Fibroblast of gingiva (primary cell): ENCODE results near the gene KRT8.
A peak's percentile ranks its signal among the peaks of the same experiment; 100 is the strongest.

Experiments used
- DNase-seq: peaks from one replicate; pipeline ENCODE4 v3.0.0-alpha.2; 2011; ENCODE audit warnings: low read depth

KRT8 gene

GRCh38 chr12:52925717-52926595 is 21.1 kb upstream of the KRT8 start:
- no peak for DNase-seq

- DNase-seq: no peak
Measured at GRCh38 chr12:52924764-52925716, 20.2 kb upstream of the KRT8 start.

DNA sequence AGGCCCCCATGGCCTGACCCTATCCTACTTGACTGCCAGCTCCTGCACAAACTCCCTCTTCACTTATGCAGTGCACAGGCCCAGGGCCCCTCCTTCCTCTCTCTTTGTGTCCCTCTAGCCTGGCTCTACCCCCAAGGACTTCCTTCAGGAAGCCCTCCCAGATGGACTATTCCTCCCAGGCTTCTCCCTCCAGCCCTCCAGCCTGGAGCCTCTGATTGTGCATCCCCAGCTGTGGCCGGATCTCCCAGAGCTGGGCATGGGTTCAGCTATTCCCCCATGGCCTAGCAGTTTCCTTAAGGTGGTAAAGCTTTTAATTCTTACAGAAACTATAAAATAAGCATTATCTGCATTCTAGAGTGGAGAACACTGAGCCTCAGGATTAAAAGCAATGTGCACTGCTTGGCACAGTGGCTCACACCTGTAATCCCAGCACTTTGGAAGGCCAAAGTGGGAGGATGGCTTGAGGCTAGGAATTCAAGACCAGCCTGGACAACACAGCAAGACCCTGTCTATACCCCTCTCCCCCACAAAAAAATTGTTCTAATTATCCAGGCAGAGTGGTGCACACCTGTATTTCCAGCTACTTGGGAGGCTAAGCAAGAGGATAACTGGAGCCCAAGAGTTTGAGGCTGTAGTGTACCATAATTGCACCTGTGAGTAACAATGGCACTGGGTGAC is 16.8 kb upstream of the KRT8 start:
- DNase-seq: no peak

DNA sequence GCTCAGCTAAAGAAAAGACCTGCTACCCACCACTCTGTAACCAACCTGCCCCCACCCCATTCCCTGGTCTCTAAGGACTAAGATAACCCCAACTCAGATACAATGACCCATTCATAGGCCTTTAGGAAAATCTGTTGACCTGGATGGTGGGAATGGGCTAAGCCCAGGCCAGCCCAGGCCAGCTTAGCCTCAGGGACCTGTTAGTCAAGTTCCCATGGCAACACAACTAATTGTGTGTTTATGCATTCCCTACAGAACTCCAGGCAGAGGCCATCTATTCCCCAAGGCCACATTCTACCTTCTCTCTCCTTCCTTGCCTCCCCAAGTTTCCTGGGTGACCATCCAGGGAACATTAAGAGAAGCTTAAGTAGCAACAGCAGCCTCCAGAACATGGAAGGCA is 16.1 kb upstream of the KRT8 start:
- DNase-seq: no peak

GRCh38 chr12:52918784-52919183 is 13.9 kb upstream of the KRT8 start:
- DNase-seq: no peak

DNA sequence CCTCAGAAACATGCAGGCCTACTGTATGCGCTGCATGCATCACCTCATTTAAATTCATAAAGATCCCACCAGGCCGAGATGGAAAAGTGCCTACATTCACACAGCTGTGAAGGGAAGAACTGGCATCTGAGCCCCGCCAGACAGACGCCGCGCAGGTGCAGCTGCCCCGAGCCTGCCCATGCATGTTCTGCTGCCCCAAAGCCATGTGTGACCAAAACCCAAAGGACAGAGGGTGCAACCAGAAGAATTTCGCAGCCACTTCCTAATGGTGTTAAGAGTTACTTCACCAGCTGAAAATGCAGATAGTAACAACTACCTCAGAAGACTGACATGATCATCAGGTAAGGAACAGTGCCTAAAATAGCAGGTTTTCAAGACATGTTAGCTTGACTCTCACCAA is 13.5 kb upstream of the KRT8 start:
- DNase-seq: no peak

DNA sequence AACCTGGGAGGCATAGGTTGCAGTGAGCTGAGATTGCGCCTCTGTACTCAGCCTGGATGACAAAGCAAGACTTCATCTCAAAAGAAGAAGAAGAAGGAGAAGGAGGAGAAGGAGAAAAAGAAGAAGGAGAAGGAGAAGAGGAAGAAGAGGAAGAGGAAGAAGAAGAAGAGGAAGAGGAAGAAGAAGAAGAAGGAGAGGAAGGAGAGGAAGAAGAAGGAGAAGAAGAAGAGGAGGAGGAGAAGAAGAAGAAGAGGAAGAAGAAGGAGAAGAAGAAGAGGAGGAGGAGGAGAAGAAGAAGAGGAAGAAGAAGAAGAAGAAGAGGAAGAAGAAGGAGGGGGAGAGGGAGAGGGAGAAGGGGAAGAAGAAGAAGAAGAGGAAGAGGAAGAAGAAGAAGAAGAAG is 12.9 kb upstream of the KRT8 start:
- no peak for DNase-seq

- DNase-seq: no peak
Measured at GRCh38 chr12:52916216-52916615, 11.3 kb upstream of the KRT8 start.

DNA sequence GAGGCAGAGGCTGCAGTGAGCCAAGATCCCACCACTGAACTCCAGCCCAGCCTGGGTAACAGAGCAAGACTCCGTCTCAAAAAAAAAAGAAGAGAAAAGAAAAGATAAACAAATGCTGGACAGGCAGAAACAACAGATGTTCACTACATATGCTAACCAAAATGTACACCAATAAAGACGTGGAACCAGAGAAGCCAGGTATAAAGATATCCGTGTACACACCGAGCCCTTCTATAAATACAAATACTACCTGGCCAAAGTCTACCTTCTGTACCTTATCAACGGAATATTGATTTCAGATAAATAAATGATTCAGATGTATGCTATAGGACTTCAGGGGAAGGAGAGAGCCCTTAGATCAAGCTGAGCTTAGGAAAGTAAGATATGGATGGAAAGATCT is 10.8 kb upstream of the KRT8 start:
- no peak for DNase-seq

GRCh38 chr12:52914576-52915121 is 9.8 kb upstream of the KRT8 start:
- no peak for DNase-seq

DNA sequence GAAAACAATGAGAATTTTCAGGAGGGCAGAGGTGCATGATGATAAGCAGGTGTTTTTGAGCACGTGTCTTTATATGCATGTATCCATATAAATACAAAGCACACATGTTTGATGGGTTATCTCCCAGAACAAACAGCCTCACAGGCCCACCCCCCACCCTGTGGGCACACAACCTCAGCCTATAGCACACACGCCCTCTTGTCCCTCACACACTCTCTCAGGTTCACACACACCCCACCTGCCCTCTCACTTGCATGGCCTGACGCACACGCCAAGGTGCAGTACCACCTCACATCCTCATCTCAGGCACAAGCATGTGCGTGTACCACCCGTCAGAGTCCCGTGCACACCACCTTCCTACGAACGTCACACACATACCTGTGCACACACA is 8.6 kb upstream of the KRT8 start:
- DNase-seq: no peak

DNA sequence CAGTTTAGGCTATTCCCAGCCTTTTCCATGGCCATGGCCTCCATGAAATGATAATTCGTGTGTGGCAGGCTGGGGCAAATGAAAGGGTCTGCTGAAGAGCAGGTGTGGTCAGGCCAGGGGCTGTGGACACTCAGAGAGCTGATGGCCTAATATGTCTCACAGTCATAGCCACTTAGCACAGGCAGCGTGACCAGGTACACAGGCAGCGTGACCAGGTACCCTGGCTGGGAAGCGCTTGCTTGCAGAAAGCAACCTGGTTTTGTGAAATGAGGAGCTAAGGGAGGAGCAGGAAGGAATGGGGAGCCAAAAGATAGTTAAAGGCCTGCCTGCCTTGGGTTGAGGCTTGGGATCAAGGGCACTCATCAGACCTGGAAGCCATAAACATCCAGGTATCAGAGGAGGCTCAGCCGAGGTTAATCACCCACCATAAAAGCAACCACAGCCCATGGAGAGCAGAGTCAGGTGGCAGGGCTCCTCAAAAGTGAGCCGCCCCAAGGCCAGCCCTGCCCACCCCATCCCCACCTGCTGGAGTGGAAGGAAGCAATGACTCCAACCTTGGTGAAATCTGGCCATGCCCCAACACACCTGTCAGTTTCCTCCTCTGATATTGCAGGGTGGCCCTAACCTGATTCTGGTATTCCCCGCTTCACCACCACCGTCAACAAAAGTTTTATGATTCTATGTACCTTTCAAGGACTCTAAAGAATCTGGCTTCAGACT is 8.0 kb upstream of the KRT8 start:
- DNase-seq: no peak

DNA sequence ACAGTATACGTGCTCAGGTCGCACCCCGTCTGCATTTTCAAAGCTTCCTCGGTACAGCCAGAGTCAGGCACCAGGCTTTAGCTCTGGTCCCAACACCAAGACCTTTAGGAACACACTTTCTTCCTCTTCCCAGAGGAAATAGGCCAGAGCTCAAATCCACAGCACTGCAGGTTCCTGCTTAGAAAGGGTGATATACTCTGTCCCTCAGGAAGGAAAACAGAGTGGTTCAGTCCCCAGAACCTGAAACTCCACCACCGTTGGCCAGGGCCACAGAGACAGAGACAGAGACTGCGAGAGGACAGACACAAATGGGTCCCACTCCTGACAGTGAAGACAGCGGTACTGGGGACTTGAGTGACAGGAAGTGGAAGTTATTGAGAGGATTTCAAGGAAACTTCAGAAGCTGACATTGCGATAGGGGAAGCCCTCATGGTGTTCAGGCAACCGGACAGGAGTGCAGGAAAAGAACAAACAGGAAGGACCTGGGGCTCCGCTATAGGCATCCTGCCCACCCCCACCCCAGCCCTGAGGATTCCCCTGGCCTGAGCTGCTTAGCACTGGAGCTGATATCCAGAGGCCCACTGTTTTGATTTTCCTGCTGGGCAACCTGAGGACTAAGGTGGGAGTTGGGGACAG is 5.5 kb upstream of the KRT8 start:
- no peak for DNase-seq

DNA sequence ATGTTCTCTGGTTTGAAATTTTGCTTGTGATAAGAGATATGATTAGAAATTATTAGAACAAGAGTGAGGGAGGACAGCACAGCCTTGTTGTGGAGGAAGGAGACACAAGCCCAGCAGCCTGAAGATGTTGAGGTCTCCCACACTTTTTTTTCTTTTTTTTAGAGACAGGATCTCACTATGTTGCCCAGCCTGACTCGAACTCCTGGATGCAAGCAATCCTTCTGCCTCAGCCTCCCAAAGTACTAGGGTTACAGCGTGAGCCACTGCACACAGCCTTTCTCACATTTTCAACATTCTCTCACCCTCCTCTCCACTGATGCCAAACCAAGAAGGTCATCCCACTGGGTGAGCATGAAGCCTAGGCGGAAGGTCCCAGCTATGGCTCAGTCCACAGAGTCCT is 4.9 kb upstream of the KRT8 start:
- no peak for DNase-seq

DNA sequence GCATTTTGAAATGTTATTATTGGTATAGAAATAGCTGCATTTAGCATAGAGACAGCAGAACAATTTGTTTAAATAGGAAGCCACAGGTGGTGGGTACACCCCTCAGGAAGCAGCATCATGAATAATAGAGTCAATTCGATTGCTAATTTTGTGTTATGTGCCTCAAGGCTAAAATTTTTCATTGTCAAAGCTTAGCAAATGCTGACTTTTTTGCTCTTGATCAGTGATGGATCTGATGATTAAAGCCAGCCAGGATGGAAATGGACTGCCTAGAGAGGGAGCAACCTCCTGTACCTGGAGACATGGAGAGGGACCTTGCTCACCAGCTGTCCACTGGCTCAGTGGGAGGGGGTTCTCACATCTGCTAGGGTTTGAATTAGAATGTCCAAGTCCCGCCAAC is 4.5 kb upstream of the KRT8 start:
- no peak for DNase-seq

GRCh38 chr12:52907092-52907810 is 2.4 kb upstream of the KRT8 start:
- DNase-seq: no peak

DNA sequence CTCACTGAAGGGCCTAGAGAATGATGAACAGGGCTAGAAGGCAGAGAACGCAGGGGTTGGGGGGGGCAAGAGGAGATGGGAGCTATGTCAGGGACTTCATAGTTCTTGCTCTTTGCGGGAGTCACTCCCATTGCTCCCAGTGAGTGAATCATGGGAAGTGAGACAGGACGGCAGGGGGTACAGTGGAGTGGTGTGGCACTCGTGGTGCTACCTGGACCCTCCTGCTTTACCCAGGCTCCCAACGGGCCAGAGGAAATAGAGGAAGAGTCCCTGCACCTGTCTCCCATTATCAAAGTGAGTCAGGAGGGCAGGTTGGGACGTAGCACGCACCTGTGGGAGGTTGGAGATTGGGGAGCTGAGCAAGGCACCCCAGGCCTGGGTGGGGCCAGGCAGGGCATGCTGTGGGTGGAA is 1.3 kb upstream of the KRT8 start:
- DNase-seq: no peak

- no peak for DNase-seq
Measured at GRCh38 chr12:52903855-52904508, 894 bp downstream of the KRT8 start.

GRCh38 chr12:52903285-52903854 is 1.5 kb downstream of the KRT8 start:
- DNase-seq: peak; percentile 54
